ENCODE measurements around the gene STXBP6.
"Not testable (repeated sequence)": the region's sequence is repeated elsewhere in the genome, so short reads cannot be mapped to it uniquely, and the experiment has no call there.

The STXBP6 gene

GRCh38 chr14:24852312-24853060, 197.5 kb downstream of the STXBP6 start:
- DNase-seq (ENCODE audit: low spot score), result no peak

- DNase-seq (ENCODE audit: low spot score), result no peak
These were observed 198.1 kb downstream of the STXBP6 start for GRCh38 chr14:24851837-24852236.

DNA sequence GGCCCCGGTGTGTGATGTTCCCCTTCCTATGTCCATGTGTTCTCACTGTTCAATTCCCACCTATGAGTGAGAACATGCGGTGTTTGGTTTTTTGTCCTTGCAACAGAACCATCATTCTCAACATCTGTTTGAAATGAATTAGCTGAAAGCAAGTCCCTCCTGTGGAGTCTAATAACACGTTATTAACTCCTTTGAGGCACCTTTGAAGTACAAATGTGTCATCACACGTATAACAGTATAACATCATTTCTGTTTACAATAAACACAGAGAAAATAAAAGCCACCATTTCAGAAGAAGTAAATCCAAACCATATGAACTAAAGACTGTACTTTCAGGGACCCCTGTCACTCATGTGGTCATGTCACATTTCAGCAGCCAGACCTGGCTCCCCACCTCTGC, 198.5 kb downstream of the STXBP6 start:
- DNase-seq (ENCODE audit: low spot score), result no peak

DNA sequence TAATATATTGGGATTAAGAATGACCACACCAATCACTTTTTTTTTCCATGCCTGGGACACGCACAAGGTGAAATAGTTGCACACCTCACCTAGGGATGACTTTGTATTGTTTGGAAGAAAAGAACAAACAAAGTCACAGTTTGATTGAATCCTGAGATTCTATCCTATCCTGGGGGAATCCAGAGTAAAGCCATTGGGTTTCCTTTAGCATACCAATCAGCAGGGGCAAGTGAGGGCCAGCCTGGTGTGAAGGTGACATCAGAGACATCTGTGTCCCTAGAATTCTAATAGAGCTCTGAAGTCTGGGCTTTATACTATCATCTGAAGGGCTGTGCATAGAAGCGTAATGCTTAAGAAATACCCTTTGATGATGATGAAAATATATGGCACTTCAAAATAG, 199.9 kb downstream of the STXBP6 start:
- no peak for DNase-seq (ENCODE audit: low spot score)

- DNase-seq (ENCODE audit: low spot score), result no peak
These were observed 200.5 kb downstream of the STXBP6 start for GRCh38 chr14:24849471-24849870.

GRCh38 chr14:24848102-24848790, 201.7 kb downstream of the STXBP6 start:
- DNase-seq (ENCODE audit: low spot score), result no peak

DNA sequence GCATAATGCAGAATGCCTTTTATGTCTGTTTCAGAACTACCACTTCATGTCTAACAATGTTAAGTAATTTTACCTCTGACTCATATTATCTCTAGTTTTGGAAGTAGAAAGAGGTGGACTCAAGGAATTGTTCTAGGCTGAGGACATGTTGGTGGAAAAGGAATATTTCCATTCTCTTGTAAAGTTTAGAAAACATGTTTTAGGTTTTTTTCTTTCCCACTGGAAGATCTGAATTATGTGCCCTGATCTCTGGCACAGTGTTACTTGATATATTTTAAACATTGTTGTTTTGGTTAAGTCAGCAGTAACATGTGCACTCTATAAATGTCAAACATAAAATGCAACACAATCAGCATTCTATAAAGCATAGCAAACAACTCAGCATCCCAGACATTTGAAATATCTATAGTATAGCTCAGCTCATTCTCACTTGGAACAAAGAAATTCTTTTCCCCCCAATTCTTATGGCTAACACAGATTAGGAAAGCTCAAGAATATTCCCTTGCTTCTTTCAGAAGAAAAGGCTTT, 202.3 kb downstream of the STXBP6 start:
- no peak for DNase-seq (ENCODE audit: low spot score)

DNA sequence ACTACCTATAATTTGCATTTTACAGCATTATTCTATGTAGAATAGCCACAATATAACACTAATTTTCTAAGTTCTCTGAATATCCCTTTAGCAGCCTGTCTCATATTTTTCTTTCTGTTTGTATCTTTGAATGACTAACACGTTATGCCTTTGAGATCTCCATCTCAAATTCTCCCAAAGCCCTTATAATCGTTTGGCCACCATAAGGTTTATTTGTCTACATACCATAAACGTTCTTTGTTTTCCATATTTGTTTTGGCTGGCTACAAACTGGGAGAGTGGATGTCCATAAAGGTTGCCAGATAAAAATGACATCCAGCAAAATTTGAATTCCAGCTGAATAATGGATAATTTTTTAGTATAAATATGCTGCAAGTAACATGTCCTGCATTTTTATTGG, 203.7 kb downstream of the STXBP6 start:
- no peak for DNase-seq (ENCODE audit: low spot score)

DNA sequence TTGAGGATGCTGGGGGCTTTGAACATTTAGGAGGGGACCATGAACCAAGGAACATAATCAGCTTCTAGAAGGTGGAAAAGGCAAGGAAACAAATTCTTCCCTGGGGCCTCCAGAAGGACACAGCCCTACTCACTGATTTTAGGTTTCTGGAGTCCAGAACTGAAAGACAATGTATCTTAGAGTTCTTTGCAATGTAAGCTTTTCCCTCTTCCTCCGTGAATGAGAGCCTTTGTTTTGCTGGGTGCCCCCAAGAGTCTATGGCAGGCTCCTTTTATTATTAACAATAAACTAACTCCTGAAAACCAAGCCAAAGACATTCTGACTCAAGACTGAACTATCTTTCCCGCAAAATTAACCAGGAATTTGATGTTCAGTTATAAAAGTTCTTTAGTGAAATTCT, 204.1 kb downstream of the STXBP6 start:
- no peak for DNase-seq (ENCODE audit: low spot score)

- DNase-seq (ENCODE audit: low spot score), result no peak
These were observed 205.9 kb downstream of the STXBP6 start for GRCh38 chr14:24844011-24844410.

DNA sequence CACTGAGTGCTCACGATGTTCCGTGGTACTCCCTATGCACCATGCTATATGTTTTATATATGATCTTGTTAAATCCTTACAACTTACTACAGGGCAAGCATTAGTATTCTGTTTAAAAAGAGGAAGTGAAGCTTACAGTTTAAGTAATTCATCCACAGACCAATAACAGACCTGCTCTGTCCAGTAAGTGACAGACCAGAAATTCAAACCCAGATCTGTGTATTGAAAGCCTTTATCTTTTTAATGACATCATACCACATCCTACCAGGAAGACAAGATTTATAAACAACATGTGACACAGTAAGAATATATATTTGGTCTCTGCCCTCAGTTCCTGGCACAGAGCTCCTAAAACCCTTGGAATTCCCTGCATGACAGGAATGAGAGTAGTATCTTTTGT, 206.5 kb downstream of the STXBP6 start:
- no peak for DNase-seq (ENCODE audit: low spot score)

GRCh38 chr14:24840204-24840893, 209.6 kb downstream of the STXBP6 start:
- DNase-seq (ENCODE audit: low spot score), result no peak

DNA sequence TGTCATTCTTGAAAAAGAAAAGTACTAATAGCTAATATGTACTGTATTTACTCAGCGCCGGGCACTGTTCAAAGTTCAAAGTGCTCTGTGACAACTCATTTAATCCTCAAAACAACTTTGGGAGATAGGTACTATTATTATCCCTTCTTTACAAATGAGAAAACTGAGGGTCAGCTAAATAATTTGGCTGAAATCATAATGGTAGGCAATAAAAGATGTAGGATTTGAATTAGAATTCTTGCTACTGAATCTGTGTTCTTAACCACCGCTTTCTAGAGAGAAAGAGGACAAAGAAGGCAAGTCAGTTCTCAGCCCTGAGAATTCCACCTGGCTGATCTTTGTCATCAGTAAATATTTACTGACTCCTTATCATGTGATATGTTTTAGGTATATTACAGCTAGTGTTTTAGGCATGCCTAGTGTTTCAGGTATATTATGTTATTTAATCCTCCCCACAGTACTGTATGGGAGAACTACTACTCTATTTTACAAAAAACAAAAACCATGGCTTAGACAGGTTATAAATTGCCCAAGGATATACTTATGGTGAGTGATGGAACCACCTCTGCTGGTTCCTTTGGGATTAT, 210.2 kb downstream of the STXBP6 start:
- no peak for DNase-seq (ENCODE audit: low spot score)

- no peak for DNase-seq (ENCODE audit: low spot score)
These were observed 210.9 kb downstream of the STXBP6 start for GRCh38 chr14:24838945-24839616.

DNA sequence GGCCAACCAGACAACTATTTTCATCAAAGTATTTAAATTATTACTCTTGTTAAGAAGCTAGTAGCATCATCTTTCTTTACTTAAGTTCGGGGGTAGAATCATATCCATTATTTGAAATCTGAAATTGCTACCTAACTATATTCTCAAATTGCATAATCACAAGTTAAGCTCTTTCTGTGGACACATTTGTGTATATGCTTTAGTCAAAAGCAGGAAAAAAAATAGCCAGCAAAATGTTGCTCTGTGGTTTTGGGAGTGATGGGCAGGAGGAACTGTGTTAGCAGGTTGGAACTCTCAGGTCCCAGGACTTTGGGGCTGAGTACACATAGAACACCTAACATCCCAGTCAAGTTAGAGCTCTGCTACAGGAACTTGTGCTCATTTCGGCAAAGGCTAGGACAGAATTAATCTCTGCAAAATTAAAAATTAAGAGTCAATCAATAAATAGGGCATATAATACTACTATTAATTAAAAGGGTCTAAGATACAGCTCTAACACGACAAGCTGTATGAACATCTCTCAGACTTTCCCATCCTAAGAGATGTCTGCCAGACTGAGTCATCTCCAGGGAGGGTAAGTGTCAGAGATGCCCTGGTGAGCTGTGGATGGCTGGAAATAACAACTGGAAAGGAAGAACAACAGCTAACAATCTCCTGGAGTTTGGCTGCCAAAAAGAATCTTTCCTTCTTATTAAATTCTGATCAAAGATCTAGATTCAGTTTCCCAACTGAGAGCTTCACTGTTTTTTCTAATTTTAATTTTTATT, 212.5 kb downstream of the STXBP6 start:
- no peak for DNase-seq (ENCODE audit: low spot score)

- DNase-seq (ENCODE audit: low spot score), result not testable (repeated sequence)
These were observed 213.6 kb downstream of the STXBP6 start for GRCh38 chr14:24836324-24836723.

- no peak for DNase-seq (ENCODE audit: low spot score)
These were observed 215.0 kb downstream of the STXBP6 start for GRCh38 chr14:24834956-24835355.

GRCh38 chr14:24833385-24833784, 216.6 kb downstream of the STXBP6 start:
- DNase-seq (ENCODE audit: low spot score), result no peak

DNA sequence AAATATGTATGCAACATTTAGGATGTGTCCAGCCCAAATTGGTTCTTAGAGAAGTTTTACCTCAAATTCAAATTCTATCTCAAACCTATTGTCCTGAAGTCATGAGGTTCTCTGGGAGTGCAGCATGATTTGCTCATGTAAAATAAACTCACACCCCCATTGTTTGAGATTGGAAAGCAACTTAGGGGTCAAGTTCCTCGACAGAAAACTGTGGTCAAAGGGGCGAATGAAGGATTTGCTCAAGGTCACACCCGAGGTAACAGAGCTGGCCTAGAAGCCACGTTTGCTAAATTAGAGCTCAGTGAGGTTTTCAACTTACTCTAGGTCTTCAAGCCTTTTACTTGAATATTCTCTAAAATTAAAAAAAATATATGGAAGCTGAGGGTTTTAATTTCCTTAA, 218.3 kb downstream of the STXBP6 start:
- DNase-seq (ENCODE audit: low spot score), result no peak

DNA sequence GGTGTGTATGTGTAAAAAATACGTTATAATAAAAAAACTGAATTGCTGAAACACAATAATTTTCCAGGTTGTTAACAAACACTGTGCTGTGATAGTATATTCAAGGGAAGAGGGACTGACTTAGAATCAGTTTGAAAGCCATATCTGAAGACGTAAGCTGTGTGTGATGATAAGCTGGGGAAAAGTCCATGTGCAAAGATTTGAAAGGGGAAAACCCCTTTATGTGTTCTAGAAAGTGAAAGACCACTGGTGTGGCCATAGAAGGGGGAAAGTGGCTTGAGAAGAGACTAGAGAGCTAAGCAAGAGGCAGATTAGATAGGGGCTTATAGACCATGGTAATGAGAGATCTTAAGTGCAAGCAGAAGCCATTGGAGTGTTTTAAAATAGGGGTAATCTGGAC, 220.1 kb downstream of the STXBP6 start:
- no peak for DNase-seq (ENCODE audit: low spot score)

DNA sequence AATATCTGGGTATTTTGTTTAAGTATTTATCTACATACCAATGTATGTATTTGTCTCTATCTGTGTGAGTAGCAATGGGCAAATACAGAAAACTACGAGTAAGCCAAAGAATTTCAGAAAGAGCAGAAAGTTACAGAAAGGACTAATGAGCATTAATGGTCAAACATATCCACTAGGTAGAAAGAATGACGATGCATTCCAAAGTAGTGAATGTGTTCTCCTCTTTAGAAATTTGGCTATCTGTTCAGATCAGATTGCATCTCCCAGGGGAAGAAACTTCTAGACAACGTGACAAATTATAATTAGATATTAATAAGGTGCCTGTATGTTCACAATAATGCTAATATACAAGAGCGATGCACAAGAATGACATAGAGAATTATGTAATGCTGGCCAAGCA, 221.5 kb downstream of the STXBP6 start:
- no peak for DNase-seq (ENCODE audit: low spot score)

All from ecto neural progenitor cell (in vitro differentiated cells).